GM12878 (cell line): ENCODE results near the gene CD93. TPM values are rescaled to one million over a fixed set of nuclear protein-coding genes. Genes with fewer than 3 reads are reported as not detected.

Experiments
- BHLHE40 ChIP-seq, 2 experiments: fragments of 450-650 bp in 1 of 2; IDR thresholded peaks; 2 replicates each; pipeline ENCODE4 v1.6.1; 2011 to 2017; ENCODE audit warnings: low read depth in 2 of 2, borderline replicate concordance in 1 of 2, improper control_type of control experiment in 1 of 2, low read length in 1 of 2, mild to moderate bottlenecking in 1 of 2
- CUX1 ChIP-seq: IDR thresholded peaks from 2 replicates; pipeline ENCODE4 v1.6.1; 2012; ENCODE audit warnings: improper control_type of control experiment, low read depth, low read length; ENCODE audit not compliant: insufficient replicate concordance
- IKZF1 ChIP-seq: fragments of 450-650 bp; conservative IDR thresholded peaks from 2 replicates; pipeline ENCODE4 v1.6.1; 2017; ENCODE audit warnings: antibody characterized with exemption, mild to moderate bottlenecking
- LARP7 ChIP-seq: fragments of 450-650 bp; IDR thresholded peaks from 2 replicates; pipeline ENCODE4 v1.6.1; 2017; ENCODE audit warnings: mild to moderate bottlenecking
- RB1 ChIP-seq: fragments of 450-650 bp; formaldehyde crosslinking; IDR thresholded peaks from 2 replicates; pipeline ENCODE4 v1.6.1; 2017; ENCODE audit warnings: mild to moderate bottlenecking, borderline replicate concordance
- SIN3A ChIP-seq: IDR thresholded peaks from 2 replicates; pipeline ENCODE4 v1.6.1; 2012; ENCODE audit warnings: low read depth, low read length, improper control_type of control experiment
- YY1 ChIP-seq: IDR thresholded peaks from 2 replicates; pipeline ENCODE4 v1.6.1; 2011; ENCODE audit warnings: low read depth, mild to moderate bottlenecking, low read length
- polyA plus RNA-seq, 11 experiments: library from polyadenylated mRNA; depleted of rRNA in 4 of 11; unstranded in 6 of 11; stranded (reverse) in 5 of 11; fragments of >200 nt; fragmentation: Nextera tagmentation in 4 of 11; fragmentation: Illumina TruSeq in 1 of 11; extraction: Ambion mirVana in 4 of 11; extraction: Trizol in 1 of 11; gene quantifications; 1 replicate in 1 of 11; 2 replicates in 10 of 11; pipeline versions ENCODE4 v1.2.1 to v1.2.3, GENCODE V29; 2011 to 2016; ENCODE audit warnings: inconsistent platforms in 2 of 11, missing spikeins in 2 of 11, low read depth in 1 of 11
- total RNA-seq, 4 experiments: library from RNA; depleted of rRNA in 3 of 4; stranded (reverse); fragments of >200 nt in 3 of 4; fragmentation: Illumina TruSeq in 1 of 4; extraction: Trizol in 1 of 4; gene quantifications; 2 replicates each; pipeline versions ENCODE4 v1.2.1 to v1.2.3, GENCODE V29; 2013 to 2021

Gene CD93
- total and polyA plus RNA-seq, 10 of the 15 experiments (the other 5 are each of a cell fraction or from before 2014, with no cell fraction given): 0.20 to 2.7 (median 0.92) TPM

- TF ChIP-seq CUX1 (no peak), RB1 (no peak), LARP7 (no peak), BHLHE40 (IDR thresholded peaks at IDR 0.05; ENCODE audit: borderline replicate concordance in 1 of 2, low read depth in 2 of 2, low read length in 1 of 2) (no peak), SIN3A (no peak), YY1 (no peak), IKZF1 (no peak)
Observed at GRCh38 chr20:23092384-23092756, 6.2 kb upstream of the CD93 start (continued).
